Caco-2 (cell line): ENCODE results near the gene AJAP1. TPM values are rescaled to one million over a fixed set of nuclear protein-coding genes. Genes with fewer than 3 reads are reported as not detected.

Source experiments
- BruUV-seq: library from RNA; stranded (reverse); fragments of 400-500 nt; replicated peaks from 2 replicates; lab custom pipeline; 2021; lab: Mats Ljungman, UMichigan
- CTCF ChIA-PET: fragments of 300-600 bp; sonication (Branson Sonifier 250); formaldehyde crosslinking; loops from one replicate; lab custom pipeline; 2022; ENCODE audit warnings: antibody characterized with exemption; lab: Charles Lee
- POLR2A ChIA-PET: fragments of 300-600 bp; sonication (Branson Sonifier 250); formaldehyde crosslinking; loops from one replicate; lab custom pipeline; 2022; ENCODE audit warnings: antibody characterized with exemption; lab: Charles Lee
- DNase-seq, 2 experiments: peaks; one replicate each; pipeline versions ENCODE4 v3.0.0 to v3.0.0-alpha.2; 2020 to 2022
- H3K27me3 ChIP-seq: replicated peaks from 2 replicates; pipeline ENCODE4 v1.6.0; 2011; ENCODE audit warnings: low read length; ENCODE audit not compliant: control insufficient read depth, insufficient read depth
- H3K36me3 ChIP-seq: 2 replicates; pipeline ENCODE4 v1.5.1; 2011; ENCODE audit warnings: low read length; ENCODE audit not compliant: control insufficient read depth, insufficient read depth
- H3K4me1 ChIP-seq: fragments of 250-450 bp; sonication (Bioruptor Pico); 2 replicates; pipeline ENCODE4 v1.5.1; 2020; ENCODE audit warnings: mild to moderate bottlenecking
- H3K4me3 ChIP-seq: 2 replicates; pipeline ENCODE4 v1.5.1; 2011; ENCODE audit warnings: low read depth, mild to moderate bottlenecking, control low read depth, low read length
- H3K9me3 ChIP-seq: fragments of 250-450 bp; sonication (Bioruptor Pico); 2 replicates; pipeline ENCODE4 v1.5.1; 2020; ENCODE audit warnings: mild to moderate bottlenecking, moderate library complexity
- H3K27ac Mint-ChIP-seq: one replicate; pipeline ENCODE4 v1.8.0; 2022; ENCODE audit warnings: mixed read lengths; ENCODE audit not compliant: unreplicated experiment
- H3K27me3 Mint-ChIP-seq: one replicate; pipeline ENCODE4 v1.8.0; 2022; ENCODE audit warnings: mixed read lengths; ENCODE audit not compliant: insufficient read depth, unreplicated experiment
- H3K36me3 Mint-ChIP-seq: one replicate; pipeline ENCODE4 v1.8.0; 2022; ENCODE audit warnings: mild to moderate bottlenecking, mixed read lengths; ENCODE audit not compliant: insufficient read depth, unreplicated experiment
- H3K4me1 Mint-ChIP-seq: one replicate; pipeline ENCODE4 v1.8.0; 2022; ENCODE audit warnings: low read depth, mixed read lengths; ENCODE audit not compliant: unreplicated experiment
- H3K4me3 Mint-ChIP-seq: one replicate; pipeline ENCODE4 v1.8.0; 2022; ENCODE audit warnings: mild to moderate bottlenecking, moderate library complexity, mixed read lengths; ENCODE audit not compliant: unreplicated experiment
- H3K9me3 Mint-ChIP-seq: one replicate; pipeline ENCODE4 v1.8.0; 2022; ENCODE audit warnings: mixed read lengths; ENCODE audit not compliant: unreplicated experiment
- CTCF ChIP-seq, 2 experiments: fragments of 200-600 bp in 1 of 2; IDR thresholded peaks; 1 replicate in 1 of 2; 2 replicates in 1 of 2; pipeline versions ENCODE4 v1.5.1 to v1.8.0; 2011 to 2022; ENCODE audit warnings: antibody characterized with exemption in 1 of 2, control low read depth in 1 of 2, inconsistent platforms in 1 of 2, low read depth in 1 of 2, low read length in 1 of 2, mild to moderate bottlenecking in 1 of 2, moderate library complexity in 1 of 2; ENCODE audit not compliant: insufficient read depth in 1 of 2, severe bottlenecking in 1 of 2, unreplicated experiment in 1 of 2
- intact Hi-C: fragments of 100-400 bp; cut with micrococcal nuclease; formaldehyde crosslinking; loops from one replicate; pipeline ENCODE4 v1.10.0; 2022; ENCODE audit not compliant: unreplicated experiment
- total RNA-seq: library from RNA; stranded (reverse); gene quantifications from 2 replicates; pipeline ENCODE4 v1.2.3, GENCODE V29; 2022

The AJAP1 gene
- total RNA-seq, 1 experiment from 2014 or later, result not detected

- Histone ChIP-seq H3K27me3 (no peaks in the 10 kb centered on the region), H3K36me3 (no peaks in the 10 kb centered on the region), H3K9me3 (no peaks in the 10 kb centered on the region), H3K4me3 (no peak overlapping the region), H3K4me1 (no peaks in the 10 kb centered on the region)
- ChIA-PET CTCF (no interaction called here), POLR2A (no interaction called here)
- Mint-ChIP-seq H3K27me3 (peaks cover 10% of the 10 kb centered on the region), H3K4me1 (no peaks in the 10 kb centered on the region), H3K9me3 (peaks cover 9% of the 10 kb centered on the region), H3K27ac (no peak overlapping the region), H3K36me3 (peaks cover 5% of the 10 kb centered on the region), H3K4me3 (no peak overlapping the region)
- BruUV-seq, result no TSS peak
- DNase-seq, result no peak
- no peak for TF ChIP-seq CTCF (IDR thresholded peaks at IDR 0.05; ENCODE audit: insufficient read depth in 1 of 2, low read depth in 1 of 2, low read length in 1 of 2, severe bottlenecking in 1 of 2, unreplicated experiment in 1 of 2)
- intact Hi-C loops, result no loop called here
Measured at GRCh38 chr1:4726620-4727341, 72.4 kb downstream of the AJAP1 start.

GRCh38 chr1:4728319-4729089, 74.1 kb downstream of the AJAP1 start:
- H3K27me3 Mint-ChIP-seq, result peaks cover 2% of the 10 kb centered on the region
- Histone ChIP-seq H3K36me3 (no peaks in the 10 kb centered on the region), H3K9me3 (no peaks in the 10 kb centered on the region), H3K27me3 (no peaks in the 10 kb centered on the region), H3K4me1 (no peaks in the 10 kb centered on the region), H3K4me3 (no peak overlapping the region)
- no peak for DNase-seq
- ChIA-PET CTCF (interaction anchor here (0.6 kb wide), 1 partner anchor 72 kb away, joined by 3 read pairs; no protein-coding TSS in a partner anchor), POLR2A (no interaction called here)
- H3K4me1 Mint-ChIP-seq, result no peaks in the 10 kb centered on the region
- TF ChIP-seq CTCF (IDR thresholded peaks at IDR 0.05; ENCODE audit: insufficient read depth in 1 of 2, low read depth in 1 of 2, low read length in 1 of 2, severe bottlenecking in 1 of 2, unreplicated experiment in 1 of 2), result no peak
- intact Hi-C loops, result no loop called here
- H3K36me3 Mint-ChIP-seq, result no peaks in the 10 kb centered on the region
- H3K9me3 Mint-ChIP-seq, result peaks cover 1% of the 10 kb centered on the region
- no peak overlapping the region for H3K27ac Mint-ChIP-seq
- no peak overlapping the region for H3K4me3 Mint-ChIP-seq
- BruUV-seq, result no TSS peak

GRCh38 chr1:4729090-4729471, 74.7 kb downstream of the AJAP1 start:
- no peak overlapping the region for H3K27ac Mint-ChIP-seq
- no peaks in the 10 kb centered on the region for H3K9me3 Mint-ChIP-seq
- H3K4me3 Mint-ChIP-seq, result no peak overlapping the region
- H3K27me3 ChIP-seq, result no peaks in the 10 kb centered on the region
- intact Hi-C loops, result no loop called here
- no peaks in the 10 kb centered on the region for H3K4me1 Mint-ChIP-seq
- no peaks in the 10 kb centered on the region for H3K36me3 Mint-ChIP-seq
- TF ChIP-seq CTCF (IDR thresholded peaks at IDR 0.05; ENCODE audit: insufficient read depth in 1 of 2, low read depth in 1 of 2, low read length in 1 of 2, severe bottlenecking in 1 of 2, unreplicated experiment in 1 of 2), result no peak
- H3K27me3 Mint-ChIP-seq, result no peaks in the 10 kb centered on the region
- POLR2A ChIA-PET, result no interaction called here
- CTCF ChIA-PET, result interaction anchor here (0.6 kb wide), 1 partner anchor 73 kb away, joined by 3 read pairs; no protein-coding TSS in a partner anchor
- H3K4me3 ChIP-seq, result no peak overlapping the region
- no peaks in the 10 kb centered on the region for H3K9me3 ChIP-seq
- DNase-seq, result no peak
- no peaks in the 10 kb centered on the region for H3K36me3 ChIP-seq
- BruUV-seq, result no TSS peak
- H3K4me1 ChIP-seq, result no peaks in the 10 kb centered on the region
